ENCODE measurements around the gene PIK3CG.
A peak's percentile ranks its signal among the peaks of the same experiment; 100 is the strongest.

Gene PIK3CG

DNA sequence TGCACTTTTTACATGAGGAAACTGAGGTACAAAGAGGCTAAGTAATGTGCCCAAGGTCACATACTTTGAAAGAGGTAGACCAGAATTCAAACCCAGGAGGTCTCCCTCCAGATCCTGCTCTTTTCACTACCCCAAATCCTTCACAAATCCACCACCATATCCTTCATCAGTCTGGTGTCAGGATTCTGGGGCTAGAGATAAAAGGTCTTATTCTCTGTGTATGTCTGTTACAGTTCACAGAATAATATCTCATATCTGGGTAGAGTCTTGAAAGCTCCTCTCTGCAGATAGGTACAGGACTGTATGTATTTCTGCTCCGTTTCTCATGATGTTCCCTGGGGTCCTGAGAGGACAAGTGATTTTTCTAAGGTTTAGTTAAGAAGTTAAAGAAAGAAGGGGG lies 4.9 kb downstream of the PIK3CG start:
- Histone ChIP-seq H2BK15ac (replicated peaks; ENCODE audit: low read depth) (no peak overlapping the region), H3K4me3 (ENCODE audit: low read length) (no peak overlapping the region), H3K4me2 (ENCODE audit: low read length) (no peak overlapping the region)

DNA sequence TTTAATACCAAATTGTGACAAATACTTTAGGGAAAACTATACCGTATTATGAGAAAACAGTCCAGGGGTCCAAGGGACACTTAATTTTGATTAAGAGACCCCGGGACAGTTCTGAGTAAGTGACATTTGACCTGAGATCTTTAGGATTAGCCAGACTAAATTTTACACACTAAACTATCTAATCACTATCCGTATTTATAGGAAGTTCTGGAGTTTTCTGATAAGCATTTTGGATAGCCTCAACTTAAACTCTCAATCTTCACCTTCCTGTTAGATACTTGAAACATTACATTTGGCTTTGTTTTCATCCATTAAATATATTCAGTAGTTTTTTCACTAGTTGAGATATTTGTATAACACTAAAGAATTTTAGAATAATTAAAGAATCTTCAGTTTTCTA lies 5.4 kb downstream of the PIK3CG start:
- Histone ChIP-seq H3K27ac (ENCODE audit: low read depth, low read length) (no peak overlapping the region), H3K27me3 (ENCODE audit: insufficient read depth, low read length, poor library complexity) (no peaks in the 10 kb centered on the region), H2BK5ac (ENCODE audit: low read length) (no peak overlapping the region), H3K79me1 (ENCODE audit: low read length) (no peaks in the 10 kb centered on the region), H3K4me2 (ENCODE audit: low read length) (no peak overlapping the region), H3K4ac (ENCODE audit: low read depth, low read length) (no peak overlapping the region), H3K56ac (ENCODE audit: low read length) (no peak overlapping the region), H4K5ac (ENCODE audit: low read length) (no peak overlapping the region), H2BK15ac (replicated peaks; ENCODE audit: low read depth) (no peak overlapping the region), H3K23ac (ENCODE audit: low read length) (no peak overlapping the region), H3K18ac (ENCODE audit: low read length) (no peak overlapping the region), H3K9ac (ENCODE audit: low read length) (no peak overlapping the region), H3K4me1 (ENCODE audit: control insufficient read depth, low read depth, low read length) (no peaks in the 10 kb centered on the region), H3K79me2 (ENCODE audit: control insufficient read depth, insufficient read depth, low read length) (no peaks in the 10 kb centered on the region), H4K8ac (ENCODE audit: low read depth, low read length) (no peak overlapping the region), H3K4me3 (ENCODE audit: low read length) (no peak overlapping the region), H3K36me3 (ENCODE audit: control insufficient read depth, insufficient read depth, low read length) (no peaks in the 10 kb centered on the region), H2AK5ac (ENCODE audit: low read length) (no peak overlapping the region), H2BK120ac (ENCODE audit: low read depth, low read length) (no peak overlapping the region)
- no CpG with 5 or more reads among the region's 3 CpGs for WGBS (ENCODE audit: extremely low coverage, insufficient coverage, low lambda C conversion rate)
- no peak for DNase-seq

More for the DNA sequence above, 4.9 kb downstream of the PIK3CG start:
- Histone ChIP-seq H3K79me1 (ENCODE audit: low read length) (no peaks in the 10 kb centered on the region), H3K23ac (ENCODE audit: low read length) (no peak overlapping the region), H3K4ac (ENCODE audit: low read depth, low read length) (no peak overlapping the region), H3K36me3 (ENCODE audit: control insufficient read depth, insufficient read depth, low read length) (no peaks in the 10 kb centered on the region), H4K8ac (ENCODE audit: low read depth, low read length) (no peak overlapping the region), H2AK5ac (ENCODE audit: low read length) (no peak overlapping the region), H3K18ac (ENCODE audit: low read length) (no peak overlapping the region), H3K27me3 (ENCODE audit: insufficient read depth, low read length, poor library complexity) (no peaks in the 10 kb centered on the region), H4K5ac (ENCODE audit: low read length) (no peak overlapping the region), H3K27ac (ENCODE audit: low read depth, low read length) (no peak overlapping the region), H2BK120ac (ENCODE audit: low read depth, low read length) (no peak overlapping the region), H3K56ac (ENCODE audit: low read length) (no peak overlapping the region), H2BK5ac (ENCODE audit: low read length) (no peak overlapping the region), H3K4me1 (ENCODE audit: control insufficient read depth, low read depth, low read length) (peaks cover 2% of the 10 kb centered on the region), H3K9ac (ENCODE audit: low read length) (no peak overlapping the region), H3K79me2 (ENCODE audit: control insufficient read depth, insufficient read depth, low read length) (no peaks in the 10 kb centered on the region)
- DNase-seq, result no peak
- no CpG with 5 or more reads among the region's 1 CpG for WGBS (ENCODE audit: extremely low coverage, insufficient coverage, low lambda C conversion rate)

DNA sequence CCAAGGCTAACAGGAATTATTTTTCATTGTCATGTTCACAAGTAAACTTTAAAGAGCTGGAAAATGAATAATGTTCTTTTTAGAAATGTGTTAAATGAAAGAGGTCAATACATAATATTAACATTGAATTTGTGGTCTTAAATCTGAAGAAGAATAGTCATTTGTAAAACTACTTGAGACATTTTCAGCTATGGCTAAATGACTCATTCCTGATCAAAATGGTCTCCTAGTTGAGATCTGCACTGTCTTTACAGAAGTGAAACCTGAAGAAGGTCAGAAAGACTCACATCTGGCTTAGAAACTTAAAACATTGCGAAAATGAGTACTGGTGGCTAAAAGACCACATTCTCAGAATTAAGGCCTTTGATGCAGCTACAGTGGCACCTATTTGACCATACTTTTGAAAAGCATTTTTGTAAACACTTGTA lies 5.9 kb downstream of the PIK3CG start:
- DNase-seq, result no peak
- H3K27me3 ChIP-seq (ENCODE audit: insufficient read depth, low read length, poor library complexity), result no peaks in the 10 kb centered on the region
- no peak overlapping the region for H3K23ac ChIP-seq (ENCODE audit: low read length)
- H3K4me1 ChIP-seq (ENCODE audit: control insufficient read depth, low read depth, low read length), result no peaks in the 10 kb centered on the region
- no peak overlapping the region for H4K5ac ChIP-seq (ENCODE audit: low read length)
- H3K56ac ChIP-seq (ENCODE audit: low read length), result no peak overlapping the region
- no peak overlapping the region for H2BK5ac ChIP-seq (ENCODE audit: low read length)
- no peak overlapping the region for H2AK5ac ChIP-seq (ENCODE audit: low read length)
- H4K8ac ChIP-seq (ENCODE audit: low read depth, low read length), result no peak overlapping the region
- no peak overlapping the region for H3K4me2 ChIP-seq (ENCODE audit: low read length)
- H3K9ac ChIP-seq (ENCODE audit: low read length), result no peak overlapping the region
- no peak overlapping the region for H2BK15ac ChIP-seq (replicated peaks; ENCODE audit: low read depth)
- H3K79me1 ChIP-seq (ENCODE audit: low read length), result no peaks in the 10 kb centered on the region
- no CpG with 5 or more reads among the region's 1 CpG for WGBS (ENCODE audit: extremely low coverage, insufficient coverage, low lambda C conversion rate)
- H3K27ac ChIP-seq (ENCODE audit: low read depth, low read length), result no peak overlapping the region
- no peak overlapping the region for H3K4ac ChIP-seq (ENCODE audit: low read depth, low read length)
- H3K18ac ChIP-seq (ENCODE audit: low read length), result no peak overlapping the region
- H3K36me3 ChIP-seq (ENCODE audit: control insufficient read depth, insufficient read depth, low read length), result no peaks in the 10 kb centered on the region
- H3K79me2 ChIP-seq (ENCODE audit: control insufficient read depth, insufficient read depth, low read length), result no peaks in the 10 kb centered on the region
- H2BK120ac ChIP-seq (ENCODE audit: low read depth, low read length), result no peak overlapping the region
- H3K4me3 ChIP-seq (ENCODE audit: low read length), result no peak overlapping the region

DNA sequence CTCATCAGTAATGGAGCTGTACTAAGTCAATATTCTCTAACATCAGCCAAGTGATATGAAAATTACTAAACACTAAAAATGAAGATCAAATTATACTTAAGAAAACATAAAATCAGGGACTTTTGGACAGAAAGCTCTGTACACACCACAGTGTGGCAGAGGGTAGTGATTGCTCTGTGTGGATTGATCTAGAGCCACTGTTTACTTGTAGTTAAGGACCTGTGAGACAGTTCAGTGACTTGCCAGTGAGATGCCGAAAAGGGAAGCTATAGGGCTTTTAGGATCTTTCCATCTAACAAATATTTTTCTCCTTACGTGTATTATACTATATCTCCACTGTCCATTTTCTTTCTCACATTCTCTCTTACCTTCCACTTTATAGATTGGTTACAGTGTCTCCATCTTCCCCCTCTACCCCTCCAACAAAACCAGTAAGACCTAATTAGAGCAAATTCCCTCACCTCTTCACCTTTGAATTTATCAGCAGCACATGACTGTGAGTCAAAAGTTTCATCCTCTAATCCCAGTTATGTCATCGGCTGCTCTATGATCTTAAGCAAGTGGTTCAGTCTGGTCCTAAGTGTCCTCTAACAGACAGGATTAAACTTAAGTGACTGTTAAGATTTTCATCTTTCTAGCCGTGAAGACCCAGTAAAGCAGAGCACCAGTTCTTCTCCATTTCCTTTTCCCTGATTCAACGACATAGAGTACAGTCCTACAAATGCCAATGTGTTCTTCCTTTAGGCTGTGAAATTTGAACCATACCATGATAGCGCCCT lies 6.9 kb downstream of the PIK3CG start:
- DNase-seq, result peak; percentile 3
- Histone ChIP-seq H3K27ac (ENCODE audit: low read depth, low read length) (no peak overlapping the region), H3K79me1 (ENCODE audit: low read length) (no peaks in the 10 kb centered on the region), H2BK120ac (ENCODE audit: low read depth, low read length) (no peak overlapping the region), H3K18ac (ENCODE audit: low read length) (no peak overlapping the region), H3K4me3 (ENCODE audit: low read length) (no peak overlapping the region), H4K8ac (ENCODE audit: low read depth, low read length) (no peak overlapping the region), H3K27me3 (ENCODE audit: insufficient read depth, low read length, poor library complexity) (no peaks in the 10 kb centered on the region), H3K36me3 (ENCODE audit: control insufficient read depth, insufficient read depth, low read length) (no peaks in the 10 kb centered on the region), H2AK5ac (ENCODE audit: low read length) (no peak overlapping the region), H3K4ac (ENCODE audit: low read depth, low read length) (no peak overlapping the region), H3K9ac (ENCODE audit: low read length) (no peak overlapping the region), H2BK5ac (ENCODE audit: low read length) (no peak overlapping the region), H3K23ac (ENCODE audit: low read length) (no peak overlapping the region), H3K4me2 (ENCODE audit: low read length) (no peak overlapping the region), H3K79me2 (ENCODE audit: control insufficient read depth, insufficient read depth, low read length) (no peaks in the 10 kb centered on the region), H3K4me1 (ENCODE audit: control insufficient read depth, low read depth, low read length) (no peaks in the 10 kb centered on the region), H2BK15ac (replicated peaks; ENCODE audit: low read depth) (no peak overlapping the region), H3K56ac (ENCODE audit: low read length) (no peak overlapping the region), H4K5ac (ENCODE audit: low read length) (no peak overlapping the region)
- no CpG with 5 or more reads among the region's 6 CpGs for WGBS (ENCODE audit: extremely low coverage, insufficient coverage, low lambda C conversion rate)

DNA sequence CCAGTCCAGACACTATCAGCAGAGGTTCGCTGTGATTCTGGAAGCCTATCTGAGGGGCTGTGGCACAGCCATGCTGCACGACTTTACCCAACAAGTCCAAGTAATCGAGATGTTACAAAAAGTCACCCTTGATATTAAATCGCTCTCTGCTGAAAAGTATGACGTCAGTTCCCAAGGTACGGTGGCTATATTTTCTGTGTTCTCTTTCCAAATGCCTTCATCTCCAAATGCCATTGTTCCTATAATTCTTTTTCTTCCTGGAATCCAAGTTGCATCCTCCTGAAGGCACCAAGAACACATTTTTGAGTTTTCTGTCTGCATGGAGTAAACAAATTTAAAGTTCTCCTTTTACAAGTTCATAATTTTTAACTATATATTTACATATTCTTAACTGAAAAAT lies 7.7 kb downstream of the PIK3CG start:
- no peak for DNase-seq

DNA sequence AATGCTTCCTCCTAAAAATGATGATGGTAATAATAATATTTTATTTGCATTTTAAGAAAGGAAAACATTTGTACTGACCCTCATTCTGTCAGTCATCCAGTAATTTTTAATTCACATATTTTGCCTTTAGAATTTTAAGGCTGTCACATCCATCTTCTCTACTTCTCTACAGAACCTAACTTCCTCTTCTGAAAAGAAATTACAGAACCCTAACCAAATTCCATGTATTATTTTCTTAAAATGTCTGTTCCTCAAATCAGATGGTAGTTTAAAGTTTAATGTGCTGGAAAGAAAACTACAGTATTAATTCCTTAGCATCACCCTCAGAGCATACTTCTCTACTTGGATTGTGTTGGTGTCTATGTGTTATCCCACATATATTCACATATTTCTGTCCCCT lies 9.0 kb downstream of the PIK3CG start:
- no peaks in the 10 kb centered on the region for H3K79me2 ChIP-seq (ENCODE audit: control insufficient read depth, insufficient read depth, low read length)
- H3K79me1 ChIP-seq (ENCODE audit: low read length), result no peaks in the 10 kb centered on the region
- H2BK5ac ChIP-seq (ENCODE audit: low read length), result no peak overlapping the region
- H2AK5ac ChIP-seq (ENCODE audit: low read length), result no peak overlapping the region
- no peaks in the 10 kb centered on the region for H3K4me1 ChIP-seq (ENCODE audit: control insufficient read depth, low read depth, low read length)
- H3K36me3 ChIP-seq (ENCODE audit: control insufficient read depth, insufficient read depth, low read length), result no peaks in the 10 kb centered on the region
- H2BK15ac ChIP-seq (replicated peaks; ENCODE audit: low read depth), result no peak overlapping the region
- H3K18ac ChIP-seq (ENCODE audit: low read length), result no peak overlapping the region
- DNase-seq, result no peak
- H3K23ac ChIP-seq (ENCODE audit: low read length), result no peak overlapping the region
- no peak overlapping the region for H3K4ac ChIP-seq (ENCODE audit: low read depth, low read length)
- no peak overlapping the region for H3K4me2 ChIP-seq (ENCODE audit: low read length)
- H3K9ac ChIP-seq (ENCODE audit: low read length), result no peak overlapping the region
- H4K8ac ChIP-seq (ENCODE audit: low read depth, low read length), result no peak overlapping the region
- no peak overlapping the region for H2BK120ac ChIP-seq (ENCODE audit: low read depth, low read length)
- H3K27me3 ChIP-seq (ENCODE audit: insufficient read depth, low read length, poor library complexity), result no peaks in the 10 kb centered on the region
- H3K27ac ChIP-seq (ENCODE audit: low read depth, low read length), result no peak overlapping the region
- H3K56ac ChIP-seq (ENCODE audit: low read length), result no peak overlapping the region
- H3K4me3 ChIP-seq (ENCODE audit: low read length), result no peak overlapping the region
- H4K5ac ChIP-seq (ENCODE audit: low read length), result no peak overlapping the region

More for the DNA sequence above, 7.7 kb downstream of the PIK3CG start:
- Histone ChIP-seq H4K8ac (ENCODE audit: low read depth, low read length) (no peak overlapping the region), H3K9ac (ENCODE audit: low read length) (no peak overlapping the region), H3K79me1 (ENCODE audit: low read length) (no peaks in the 10 kb centered on the region), H3K27ac (ENCODE audit: low read depth, low read length) (no peak overlapping the region), H3K4me1 (ENCODE audit: control insufficient read depth, low read depth, low read length) (no peaks in the 10 kb centered on the region), H3K23ac (ENCODE audit: low read length) (no peak overlapping the region), H3K27me3 (ENCODE audit: insufficient read depth, low read length, poor library complexity) (no peaks in the 10 kb centered on the region), H3K79me2 (ENCODE audit: control insufficient read depth, insufficient read depth, low read length) (no peaks in the 10 kb centered on the region), H3K4me3 (ENCODE audit: low read length) (no peak overlapping the region), H3K4me2 (ENCODE audit: low read length) (no peak overlapping the region), H3K56ac (ENCODE audit: low read length) (no peak overlapping the region), H4K5ac (ENCODE audit: low read length) (no peak overlapping the region), H3K18ac (ENCODE audit: low read length) (no peak overlapping the region), H3K36me3 (ENCODE audit: control insufficient read depth, insufficient read depth, low read length) (no peaks in the 10 kb centered on the region), H3K4ac (ENCODE audit: low read depth, low read length) (no peak overlapping the region), H2BK5ac (ENCODE audit: low read length) (no peak overlapping the region), H2AK5ac (ENCODE audit: low read length) (no peak overlapping the region), H2BK120ac (ENCODE audit: low read depth, low read length) (no peak overlapping the region), H2BK15ac (replicated peaks; ENCODE audit: low read depth) (no peak overlapping the region)
- WGBS (ENCODE audit: extremely low coverage, insufficient coverage, low lambda C conversion rate), result no CpG with 5 or more reads among the region's 6 CpGs
